H1 (cell line): Measurements from ENCODE around the gene PLIN4. TPM values are rescaled to one million over a fixed set of nuclear protein-coding genes. Genes with fewer than 3 reads are reported as not detected.
A peak's percentile ranks its signal among the peaks of the same experiment; 100 is the strongest.

Source experiments
- CTCF ChIA-PET: fragments of 300-600 bp; sonication (Branson Sonifier 250); formaldehyde crosslinking; loops from one replicate; lab custom pipeline; 2021; ENCODE audit not compliant: partially characterized antibody; lab: Charles Lee
- POLR2A ChIA-PET: fragments of 300-600 bp; sonication (Branson Sonifier 250); formaldehyde crosslinking; loops from one replicate; lab custom pipeline; 2021; ENCODE audit warnings: inconsistent platforms; ENCODE audit not compliant: partially characterized antibody; lab: Charles Lee
- DNase-seq, 2 experiments: peaks; one replicate each; pipeline versions ENCODE4 v3.0.0 to v3.0.0-alpha.2; 2010 to 2022; ENCODE audit warnings: low spot score in 2 of 2, low read depth in 1 of 2, mixed read lengths in 1 of 2
- FAIRE-seq: peaks from 2 replicates; lab custom pipeline; 2011; peaks lifted over from hg19 to GRCh38; lab: Jason Lieb, UNC
- H2AFZ ChIP-seq: 2 replicates; pipeline ENCODE4 v1.8.1; 2012; ENCODE audit warnings: low read length, inconsistent platforms
- H2AK5ac ChIP-seq: 2 replicates; pipeline ENCODE4 v1.6.1; 2013; ENCODE audit warnings: low read depth, low read length
- H2BK120ac ChIP-seq: replicated peaks from 2 replicates; pipeline ENCODE3; 2013; ENCODE audit warnings: low read depth, low read length, inconsistent platforms
- H2BK12ac ChIP-seq: 2 replicates; pipeline ENCODE4 v1.6.1; 2013; ENCODE audit warnings: low read depth, low read length
- H2BK15ac ChIP-seq: 2 replicates; pipeline ENCODE4 v1.6.1; 2013; ENCODE audit warnings: low read length
- H2BK20ac ChIP-seq: 2 replicates; pipeline ENCODE4 v1.6.1; 2013; ENCODE audit warnings: low read length
- H2BK5ac ChIP-seq: 2 replicates; pipeline ENCODE4 v1.6.1; 2013; ENCODE audit warnings: low read depth, low read length
- H3K14ac ChIP-seq: 2 replicates; pipeline ENCODE4 v1.6.1; 2013; ENCODE audit warnings: inconsistent platforms; ENCODE audit not compliant: insufficient read length
- H3K18ac ChIP-seq: 2 replicates; pipeline ENCODE4 v1.6.1; 2013; ENCODE audit warnings: low read length; ENCODE audit errors: extremely low read depth
- H3K23ac ChIP-seq: 2 replicates; pipeline ENCODE4 v1.6.1; 2013; ENCODE audit warnings: inconsistent platforms; ENCODE audit not compliant: insufficient read length
- H3K23me2 ChIP-seq: 2 replicates; pipeline ENCODE4 v1.6.1; 2013; ENCODE audit warnings: low read depth, low read length
- H3K27ac ChIP-seq: 2 replicates; pipeline ENCODE4 v1.6.1; 2011; ENCODE audit warnings: low read depth, low read length, inconsistent platforms
- H3K27me3 ChIP-seq, 4 experiments: replicated peaks in 1 of 4; 1 replicate in 1 of 4; 2 replicates in 3 of 4; pipeline versions ENCODE4 v1.6.1 to v1.8.1; 2011 to 2013; ENCODE audit warnings: low read length in 3 of 4, mild to moderate bottlenecking in 3 of 4, inconsistent platforms in 2 of 4, mixed read lengths in 2 of 4, moderate library complexity in 1 of 4; ENCODE audit not compliant: control insufficient read depth in 3 of 4, insufficient read depth in 3 of 4; ENCODE audit errors: extremely low read depth in 1 of 4
- H3K36me3 ChIP-seq, 4 experiments: 2 replicates each; pipeline versions ENCODE4 v1.6.1 to v1.8.1; 2011 to 2013; ENCODE audit warnings: mild to moderate bottlenecking in 4 of 4, low read length in 3 of 4, moderate library complexity in 2 of 4, control low read depth in 1 of 4, inconsistent platforms in 1 of 4; ENCODE audit not compliant: insufficient read depth in 4 of 4, control insufficient read depth in 2 of 4
- H3K4ac ChIP-seq: replicated peaks from 2 replicates; pipeline ENCODE3; 2013; ENCODE audit warnings: low read length, low read depth, mixed read lengths, inconsistent platforms; ENCODE audit not compliant: insufficient read length
- H3K4me1 ChIP-seq, 4 experiments: replicated peaks in 1 of 4; 1 replicate in 1 of 4; 2 replicates in 3 of 4; pipeline versions ENCODE4 v1.6.1 to v1.8.1; 2011 to 2013; ENCODE audit warnings: low read length in 3 of 4, inconsistent platforms in 2 of 4, mixed read lengths in 1 of 4; ENCODE audit not compliant: insufficient read depth in 4 of 4, control insufficient read depth in 3 of 4
- H3K4me2 ChIP-seq, 2 experiments: 2 replicates each; pipeline versions ENCODE4 v1.6.1 to v1.8.1; 2011 to 2013; ENCODE audit warnings: low read depth in 2 of 2, low read length in 2 of 2, control low read depth in 1 of 2, inconsistent platforms in 1 of 2, mild to moderate bottlenecking in 1 of 2; ENCODE audit not compliant: insufficient read depth in 1 of 2
- H3K4me3 ChIP-seq, 4 experiments: fragments of 200-600, 300-600 bp in 1 of 4; sonication (generic), shearing (Covaris generic), sonication (Bioruptor Twin) in 1 of 4; 2 replicates each; pipeline versions ENCODE4 v1.5.1 to v1.8.1; 2011 to 2016; ENCODE audit warnings: low read length in 4 of 4, low read depth in 3 of 4, control low read depth in 2 of 4, inconsistent platforms in 2 of 4, mild to moderate bottlenecking in 2 of 4, mixed read lengths in 1 of 4, moderate library complexity in 1 of 4; ENCODE audit not compliant: insufficient read depth in 2 of 4; ENCODE audit errors: extremely low read depth in 1 of 4
- H3K56ac ChIP-seq: replicated peaks from 2 replicates; pipeline ENCODE3; 2013; ENCODE audit warnings: low read depth, mild to moderate bottlenecking, mixed read lengths, low read length, inconsistent platforms; ENCODE audit not compliant: insufficient read length
- H3K79me1 ChIP-seq: 2 replicates; pipeline ENCODE4 v1.6.1; 2013; ENCODE audit warnings: low read depth, low read length, control low read depth
- H3K79me2 ChIP-seq, 2 experiments: 2 replicates each; pipeline versions ENCODE4 v1.6.1 to v1.8.1; 2012 to 2013; ENCODE audit warnings: low read length in 2 of 2, mild to moderate bottlenecking in 2 of 2, inconsistent platforms in 1 of 2; ENCODE audit not compliant: insufficient read depth in 2 of 2, control insufficient read depth in 1 of 2
- H3K9ac ChIP-seq, 4 experiments: replicated peaks in 1 of 4; 1 replicate in 1 of 4; 2 replicates in 3 of 4; pipeline versions ENCODE4 v1.6.1 to v1.8.1; 2011 to 2013; ENCODE audit warnings: low read depth in 3 of 4, low read length in 3 of 4, control low read depth in 2 of 4, mild to moderate bottlenecking in 2 of 4, moderate library complexity in 2 of 4, inconsistent platforms in 1 of 4; ENCODE audit errors: extremely low read depth in 1 of 4
- H3K9me3 ChIP-seq, 2 experiments: 2 replicates each; pipeline versions ENCODE4 v1.6.1 to v1.8.1; 2012 to 2013; ENCODE audit warnings: mild to moderate bottlenecking in 2 of 2, moderate library complexity in 2 of 2, control low read depth in 1 of 2, inconsistent platforms in 1 of 2, low read depth in 1 of 2, low read length in 1 of 2, mixed read lengths in 1 of 2; ENCODE audit not compliant: insufficient read depth in 2 of 2
- H4K20me1 ChIP-seq, 2 experiments: replicated peaks in 1 of 2; 2 replicates each; pipeline versions ENCODE3 to v1.8.1; 2011 to 2013; ENCODE audit warnings: inconsistent platforms in 2 of 2, low read length in 2 of 2, mild to moderate bottlenecking in 1 of 2; ENCODE audit not compliant: insufficient read depth in 2 of 2, control insufficient read depth in 1 of 2
- H4K5ac ChIP-seq: 2 replicates; pipeline ENCODE4 v1.6.1; 2013; ENCODE audit warnings: low read length, low read depth, mixed read lengths, inconsistent platforms; ENCODE audit not compliant: insufficient read length
- H4K8ac ChIP-seq: 2 replicates; pipeline ENCODE4 v1.8.0; 2013; ENCODE audit warnings: mild to moderate bottlenecking, moderate library complexity, low read length, inconsistent platforms; ENCODE audit not compliant: insufficient read depth; ENCODE audit errors: extremely low read depth
- H4K91ac ChIP-seq: replicated peaks from 2 replicates; pipeline ENCODE3; 2013; ENCODE audit warnings: low read length, mixed read lengths, inconsistent platforms; ENCODE audit not compliant: insufficient read length
- CTCF ChIP-seq, 3 experiments: IDR thresholded peaks; 1 replicate in 2 of 3; 2 replicates in 1 of 3; pipeline versions ENCODE4 v1.5.1 to v1.6.1; 2011; ENCODE audit warnings: low read length in 3 of 3, mild to moderate bottlenecking in 3 of 3, inconsistent platforms in 2 of 3, low read depth in 1 of 3, moderate library complexity in 1 of 3; ENCODE audit not compliant: insufficient read depth in 1 of 3; ENCODE audit errors: control extremely low read depth in 1 of 3
- JUND ChIP-seq: IDR thresholded peaks from 2 replicates; pipeline ENCODE4 v1.6.1; 2011; ENCODE audit warnings: mild to moderate bottlenecking, improper control_type of control experiment, low read length
- PHF8 ChIP-seq: fragments of 200-600 bp; sonication (generic); conservative IDR thresholded peaks from 2 replicates; pipeline ENCODE4 v1.7.1; 2012; ENCODE audit warnings: low read depth, mild to moderate bottlenecking, inconsistent platforms, low read length, moderate library complexity
- RAD21 ChIP-seq, 2 experiments: IDR thresholded peaks in 1 of 2; conservative IDR thresholded peaks in 1 of 2; 2 replicates each; pipeline ENCODE4 v1.6.1; 2011; ENCODE audit warnings: low read depth in 2 of 2, low read length in 2 of 2, improper control_type of control experiment in 1 of 2, inconsistent platforms in 1 of 2, mild to moderate bottlenecking in 1 of 2, moderate library complexity in 1 of 2
- SP2 ChIP-seq: IDR thresholded peaks from 2 replicates; pipeline ENCODE4 v1.6.1; 2012; ENCODE audit warnings: mild to moderate bottlenecking, low read length, inconsistent platforms
- SRF ChIP-seq: IDR thresholded peaks from 2 replicates; pipeline ENCODE4 v1.6.1; 2011; ENCODE audit warnings: mild to moderate bottlenecking, low read depth, low read length, moderate library complexity
- TAF1 ChIP-seq: IDR thresholded peaks from 2 replicates; pipeline ENCODE4 v1.6.1; 2011; ENCODE audit warnings: mild to moderate bottlenecking, low read depth, low read length
- YY1 ChIP-seq: IDR thresholded peaks from 2 replicates; pipeline ENCODE4 v1.6.1; 2011; ENCODE audit warnings: low read depth, mild to moderate bottlenecking, low read length
- WGBS, 2 experiments: shearing (Covaris generic) in 1 of 2; methylation state at CpG; one replicate each; pipeline versions ENCODE4 v1.1.6 to v1.1.7; 2013 to 2015; ENCODE audit warnings: low lambda C conversion rate in 2 of 2, mixed read lengths in 2 of 2, inconsistent platforms in 1 of 2, low coverage in 1 of 2, missing lambda C conversion rate in 1 of 2; ENCODE audit not compliant: insufficient replicate concordance in 2 of 2, insufficient coverage in 1 of 2, insufficient read length in 1 of 2; ENCODE audit errors: extremely low coverage in 1 of 2, missing lambda C conversion rate in 1 of 2; 5-methylcytosine and 5-hydroxymethylcytosine counted together
- polyA plus RNA-seq, 7 experiments: library from polyadenylated mRNA; depleted of rRNA in 3 of 7; stranded (reverse) in 5 of 7; unstranded in 2 of 7; fragments of >200 nt in 5 of 7; fragments of 200-250 nt in 2 of 7; gene quantifications; 1 replicate in 5 of 7; 2 replicates in 1 of 7; 4 replicates in 1 of 7; pipeline versions ENCODE4 v1.2.1 to v1.2.3, GENCODE V29; 2011 to 2013; ENCODE audit warnings: missing spikeins in 2 of 7, mixed read lengths in 2 of 7
- total RNA-seq: library from RNA; stranded (reverse); fragmentation: NEBNext Ultra II Directional; extraction: Animal tissue kit (Norgen Biotek cat#: 25700); gene quantifications from 2 replicates; pipeline ENCODE4 v1.2.1, GENCODE V29; 2021

Gene PLIN4
- total and polyA plus RNA-seq, 2 of the 8 experiments (the other 6 are each of a cell fraction or from before 2014, with no cell fraction given) = 0.35 to 0.45 TPM

- no peaks in the 10 kb centered on the region for H3K9me3 ChIP-seq
- ChIA-PET CTCF (interaction anchor here (0.6 to 8.9 kb wide), 43 partner anchors 9 to 514 kb away, joined by 3 to 174 read pairs (median 4); partner anchors contain the start of genes CHAF1A, LRG1, PLIN4 and PLIN5), POLR2A (interaction anchor here (0.7 to 3.4 kb wide), 4 partner anchors 10 to 258 kb away, joined by 3 to 23 read pairs (median 4); partner anchors contain the start of gene PLIN5)
- no peaks in the 10 kb centered on the region for H3K79me1 ChIP-seq
- no peaks in the 10 kb centered on the region for H4K20me1 ChIP-seq
- peaks cover 0 to 10% (median 5%) of the 10 kb centered on the region in 4 experiments; a peak in 3 of 7 replicates for H3K27me3 ChIP-seq
- no peak overlapping the region for H3K4me3 ChIP-seq
- no peak overlapping the region for H4K91ac ChIP-seq
- H2BK120ac ChIP-seq = no peak overlapping the region
- 84% methylated on average over 22 of the region's 23 CpGs; no CpG with 5 or more reads in 1 of the 2 experiments for WGBS, 2 experiments
- H2BK20ac ChIP-seq = no peak overlapping the region
- no peak overlapping the region for H3K4ac ChIP-seq
- DNase-seq (peak in 1 of 2 experiments; percentile 95), FAIRE-seq (peak; percentile 36)
- H3K79me2 ChIP-seq = no peaks in the 10 kb centered on the region
- no peak overlapping the region for H2BK12ac ChIP-seq
- no peaks in the 10 kb centered on the region for H3K23me2 ChIP-seq
- H3K14ac ChIP-seq = no peak overlapping the region
- H3K36me3 ChIP-seq = no peaks in the 10 kb centered on the region
- no peak overlapping the region for H2BK15ac ChIP-seq
- H3K4me1 ChIP-seq = no peaks in the 10 kb centered on the region; a peak in 2 of 7 replicates
- no peak overlapping the region for H2BK5ac ChIP-seq
- H3K4me2 ChIP-seq = no peak overlapping the region
- H3K18ac ChIP-seq = no peak overlapping the region
- H2AFZ ChIP-seq = no peak overlapping the region
- H3K9ac ChIP-seq = no peak overlapping the region
- H4K5ac ChIP-seq = no peak overlapping the region
- no peak overlapping the region for H3K27ac ChIP-seq
- H3K56ac ChIP-seq = no peak overlapping the region
- H4K8ac ChIP-seq = no peak overlapping the region
- H3K23ac ChIP-seq = no peak overlapping the region
- H2AK5ac ChIP-seq = no peak overlapping the region
- TF ChIP-seq RAD21 (IDR thresholded peaks at IDR 0.05 in 1 of 2, conservative IDR thresholded peaks at IDR 0.05 in 1 of 2; ENCODE audit: low read depth in 2 of 2, low read length in 2 of 2) = peak; percentile 34 to 45
- TF ChIP-seq JUND = no peak
- peak; percentile 74 to 98 (median 95) for TF ChIP-seq CTCF (IDR thresholded peaks at IDR 0.05; ENCODE audit: control extremely low read depth in 1 of 3, insufficient read depth in 1 of 3, low read depth in 1 of 3, low read length in 3 of 3)
- TF ChIP-seq SP2 = peak; percentile 20; the same call in 1 of the 2 replicates
- no peak for TF ChIP-seq TAF1
- no peak for TF ChIP-seq YY1
- TF ChIP-seq SRF = no peak
- TF ChIP-seq PHF8 = no peak
Observed at GRCh38 chr19:4524808-4525562, 6.7 kb upstream of the PLIN4 start.
